Pancreas (tissue), 10 donors: ENCODE measurements around the gene SELENON. TPM values are rescaled to one million over a fixed set of nuclear protein-coding genes. Genes with fewer than 3 reads are reported as not detected.

ENCODE experiments used
- ATAC-seq, 4 donors: fragments of 200-7000 bp; cut with Tn5 transposase; one replicate each; pipeline versions ENCODE4 v1.8.0 to v1.9.1; 2020; ENCODE audit warnings: mild to moderate bottlenecking in 4 of 4, moderate library complexity in 4 of 4
- DNase-seq, 6 donors: peaks; one replicate each; pipeline ENCODE4 v3.0.0-alpha.2; 2020
- FAIRE-seq: peaks from 2 replicates; lab custom pipeline; 2012; peaks lifted over from hg19 to GRCh38; lab: Jason Lieb, UNC
- H3K27ac ChIP-seq, 4 donors: fragments of 200-600 bp; sonication (generic); 1 replicate in 3 of 4; 2 replicates in 1 of 4; pipeline versions ENCODE4 v1.5.0 to v1.8.0; 2020
- H3K27me3 ChIP-seq, 4 donors: fragments of 200-600 bp; one replicate each; pipeline ENCODE4 v1.8.0; 2021
- H3K36me3 ChIP-seq, 3 donors: fragments of 200-600 bp; sonication (generic) in 1 of 3; one replicate each; pipeline versions ENCODE4 v1.5.0 to v1.8.0; 2020 to 2021
- H3K4me1 ChIP-seq, 3 donors: fragments of 200-600 bp; one replicate each; pipeline ENCODE4 v1.8.0; 2021
- H3K4me3 ChIP-seq, 4 donors: fragments of 200-600 bp; sonication (generic) in 2 of 4; one replicate each; pipeline versions ENCODE4 v1.5.0 to v1.8.0; 2020 to 2021
- H3K9me3 ChIP-seq, 4 donors: fragments of 200-600 bp; one replicate each; pipeline ENCODE4 v1.8.0; 2021
- CTCF ChIP-seq, 4 donors: fragments of 200-600 bp; sonication (generic) in 3 of 4; IDR thresholded peaks; one replicate each; pipeline versions ENCODE4 v1.5.0 to v1.8.0; 2021; ENCODE audit warnings: antibody characterized with exemption in 4 of 4
- WGBS, 2 donors: extraction: QIAGEN DNeasy Blood & Tissue Kit; methylation state at CpG; one replicate each; pipeline ENCODE4 v1.1.7; 2013; 5-methylcytosine and 5-hydroxymethylcytosine counted together
- intact Hi-C, 3 donors: fragments of 100-400 bp; cut with DNase I; formaldehyde crosslinking; loops; one replicate each; pipeline versions ENCODE4 v1.11.1 to v1.14.2; 2022
- polyA plus RNA-seq, 2 donors: library from polyadenylated mRNA; stranded (reverse); fragments of 200-250 nt; gene quantifications; one replicate each; pipeline ENCODE4 v1.2.3, GENCODE V29; 2013
- total RNA-seq, 6 donors: library from RNA; stranded (reverse); fragmentation: NEBNext Ultra II Directional in 4 of 6; extraction: Animal tissue kit (Norgen Biotek cat#: 25700) in 4 of 6; gene quantifications; one replicate each; pipeline versions ENCODE4 v1.2.1 to v1.2.4, GENCODE V29; 2021 to 2023
- donor health status: healthy with polysubstance abuse.
- donor health status: DM: no; HTN: no; CAD: no; lungs with moderate emphysema.
- donor health status: DM: no; HTN: no; CAD: no.
- donor health status: control.
- donor health status: control.
- donor health status: Bipolar disorder and iron deficiency.
- donor health status: DM: yes; HTN: yes; CAD: no.
- donor health status: DM: no; HTN: no; CAD: no.
- donor health status: DM: no; HTN: no; CAD: no.
- donor health status: DM: yes; HTN: yes; CAD: no.

Gene SELENON
- total and polyA plus RNA-seq, 8 donors: 27.8 to 48.3 (median 37.9) TPM

- no peak for FAIRE-seq
- WGBS, 2 donors: 71 to 76% methylated on average over 11 of the region's 11 CpGs
- Histone ChIP-seq H3K4me1 (peaks cover 0 to 4% (median 0%) of the 10 kb centered on the region in 3 donors), H3K27ac (no peak overlapping the region), H3K27me3 (no peaks in the 10 kb centered on the region), H3K36me3 (no peaks in the 10 kb centered on the region), H3K9me3 (no peaks in the 10 kb centered on the region), H3K4me3 (no peak overlapping the region)
- no peak for DNase-seq
- peak in 2 of 4 donors; percentile 44 to 62 for ATAC-seq
- intact Hi-C loops: no loop called here
- no peak for TF ChIP-seq CTCF (IDR thresholded peaks at IDR 0.05)
Measured at GRCh38 chr1:25760122-25760719, 39.8 kb upstream of the SELENON start.

- Histone ChIP-seq H3K27ac (no peak overlapping the region), H3K4me3 (no peak overlapping the region), H3K4me1 (peaks cover 2 to 5% (median 2%) of the 10 kb centered on the region in 3 donors), H3K9me3 (no peaks in the 10 kb centered on the region), H3K27me3 (no peaks in the 10 kb centered on the region), H3K36me3 (no peaks in the 10 kb centered on the region)
- no peak for FAIRE-seq
- intact Hi-C loops: no loop called here
- TF ChIP-seq CTCF (IDR thresholded peaks at IDR 0.05): no peak
- no peak for DNase-seq
- WGBS, 2 donors: 74 to 76% methylated on average over 5 of the region's 5 CpGs
- peak in 1 of 4 donors; percentile 8 for ATAC-seq
Measured at GRCh38 chr1:25760871-25761270, 39.1 kb upstream of the SELENON start.

- Histone ChIP-seq H3K4me3 (no peak overlapping the region), H3K27ac (no peak overlapping the region), H3K27me3 (no peaks in the 10 kb centered on the region), H3K9me3 (no peaks in the 10 kb centered on the region), H3K36me3 (no peaks in the 10 kb centered on the region), H3K4me1 (peaks cover 9 to 12% (median 10%) of the 10 kb centered on the region in 3 donors)
- intact Hi-C loops: no loop called here
- DNase-seq (no peak), ATAC-seq (no peak), FAIRE-seq (no peak)
- TF ChIP-seq CTCF (IDR thresholded peaks at IDR 0.05): no peak
- WGBS, 2 donors: 92 to 93% methylated on average over 10 of the region's 10 CpGs
Measured at GRCh38 chr1:25763493-25763892, 36.5 kb upstream of the SELENON start.

- ATAC-seq: no peak
- DNase-seq: no peak
- Histone ChIP-seq H3K9me3 (no peaks in the 10 kb centered on the region), H3K4me3 (no peak overlapping the region), H3K4me1 (peaks cover 8 to 10% (median 9%) of the 10 kb centered on the region in 3 donors), H3K36me3 (no peaks in the 10 kb centered on the region), H3K27me3 (no peaks in the 10 kb centered on the region), H3K27ac (no peak overlapping the region)
- WGBS, 2 donors: 71 to 80% methylated on average over 8 of the region's 8 CpGs
- no peak for FAIRE-seq
- TF ChIP-seq CTCF (IDR thresholded peaks at IDR 0.05): no peak
- intact Hi-C loops: no loop called here
Measured at GRCh38 chr1:25765136-25765922, 34.7 kb upstream of the SELENON start.
